HCT116 (cell line): Measurements from ENCODE around the gene PCSK6. TPM values are rescaled to one million over a fixed set of nuclear protein-coding genes. Genes with fewer than 3 reads are reported as not detected.

Experiments used
- ATAC-seq: fragments of 200-7000 bp; cut with Tn5 transposase; 2 replicates; pipeline ENCODE4 v1.9.1; 2020; ENCODE audit warnings: mild to moderate bottlenecking, moderate library complexity
- BruUV-seq: library from RNA; stranded (reverse); fragments of 400-500 nt; replicated peaks from 2 replicates; lab custom pipeline; 2021; lab: Mats Ljungman, UMichigan
- CTCF ChIA-PET: fragments of 300-600 bp; sonication (Branson Sonifier 250); formaldehyde crosslinking; loops from one replicate; lab custom pipeline; 2021; ENCODE audit warnings: antibody characterized with exemption; lab: Charles Lee
- POLR2A ChIA-PET: fragments of 300-600, 350-600 bp; sonication (Branson Sonifier 250); formaldehyde crosslinking; loops from one replicate; lab custom pipeline; 2021; ENCODE audit warnings: antibody characterized with exemption; lab: Charles Lee
- RAD21 ChIA-PET, 2 experiments: fragments of 300-600 bp; sonication (Branson Sonifier 250); formaldehyde crosslinking; loops; one replicate each; lab custom pipeline; 2023; ENCODE audit warnings: low total read pairs in 2 of 2; ENCODE audit not compliant: uncharacterized antibody in 2 of 2, unreplicated experiment in 2 of 2, low non-redundant PET in 1 of 2; lab: Charles Lee
- DNase-seq: peaks from one replicate; pipeline ENCODE4 v3.0.0-alpha.2; 2010; ENCODE audit warnings: low read depth, low spot score
- H2AFZ ChIP-seq: fragments of 200-600 bp; shearing (Covaris generic), sonication (generic); 2 replicates; pipeline ENCODE4 v1.6.1; 2017; ENCODE audit warnings: low read depth, mixed run types, mixed read lengths, antibody characterized with exemption, low read length; ENCODE audit not compliant: poor library complexity, severe bottlenecking
- H3K27ac ChIP-seq: 2 replicates; pipeline ENCODE4 v1.5.1; 2012; ENCODE audit warnings: low read depth, low read length
- H3K27me3 ChIP-seq: fragments of 200-600 bp; sonication (generic); 2 replicates; pipeline ENCODE4 v1.6.1; 2016; ENCODE audit warnings: mixed run types, low read length, mixed read lengths; ENCODE audit not compliant: insufficient read depth
- H3K36me3 ChIP-seq, 2 experiments: fragments of 200-500 bp in 1 of 2; fragments of 200-600 bp in 1 of 2; sonication (Bioruptor generic) in 1 of 2; sonication (generic) in 1 of 2; 2 replicates each; pipeline versions ENCODE4 v1.5.1 to v1.6.1; 2014 to 2016; ENCODE audit warnings: low read length in 2 of 2, inconsistent platforms in 1 of 2, mixed read lengths in 1 of 2, mixed run types in 1 of 2; ENCODE audit not compliant: insufficient read depth in 2 of 2, control insufficient read depth in 1 of 2
- H3K4me1 ChIP-seq, 2 experiments: fragments of 200-600 bp in 1 of 2; sonication (generic) in 1 of 2; 2 replicates each; pipeline versions ENCODE4 v1.5.1 to v1.6.1; 2012 to 2017; ENCODE audit warnings: low read length in 2 of 2, inconsistent platforms in 1 of 2, mild to moderate bottlenecking in 1 of 2, mixed read lengths in 1 of 2, mixed run types in 1 of 2, moderate library complexity in 1 of 2; ENCODE audit not compliant: insufficient read depth in 2 of 2, control insufficient read depth in 1 of 2
- H3K4me2 ChIP-seq: fragments of 200-600 bp; sonication (generic); 2 replicates; pipeline ENCODE4 v1.6.1; 2017; ENCODE audit warnings: mixed run types, low read length, mixed read lengths
- H3K4me3 ChIP-seq, 2 experiments: fragments of 200-600 bp in 1 of 2; sonication (generic) in 1 of 2; replicated peaks in 1 of 2; 2 replicates each; pipeline ENCODE4 v1.5.1; 2011 to 2016; ENCODE audit warnings: low read length in 2 of 2, control low read depth in 1 of 2, low read depth in 1 of 2, mild to moderate bottlenecking in 1 of 2, mixed read lengths in 1 of 2, mixed run types in 1 of 2
- H3K79me2 ChIP-seq: fragments of 200-600 bp; sonication (generic); 2 replicates; pipeline ENCODE4 v1.6.1; 2017; ENCODE audit warnings: mild to moderate bottlenecking, mixed run types, low read length, moderate library complexity, mixed read lengths; ENCODE audit not compliant: insufficient read depth
- H3K9ac ChIP-seq: fragments of 200-600 bp; sonication (generic); 2 replicates; pipeline ENCODE4 v1.6.1; 2016; ENCODE audit warnings: low read length, mixed read lengths
- H3K9me2 ChIP-seq: fragments of 200-600 bp; sonication (generic), shearing (Covaris generic); 2 replicates; pipeline ENCODE4 v1.6.1; 2017; ENCODE audit warnings: mixed run types, mild to moderate bottlenecking, moderate library complexity; ENCODE audit not compliant: insufficient read depth
- H3K9me3 ChIP-seq, 2 experiments: fragments of 200-500 bp in 1 of 2; fragments of 200-600 bp in 1 of 2; sonication (Bioruptor generic) in 1 of 2; sonication (generic) in 1 of 2; 2 replicates each; pipeline ENCODE4 v1.6.1; 2014 to 2017; ENCODE audit warnings: low read length in 2 of 2, mixed read lengths in 2 of 2, inconsistent platforms in 1 of 2, low read depth in 1 of 2, mild to moderate bottlenecking in 1 of 2, mixed run types in 1 of 2, moderate library complexity in 1 of 2; ENCODE audit not compliant: control insufficient read depth in 1 of 2, insufficient read depth in 1 of 2
- H4K20me1 ChIP-seq: fragments of 200-600 bp; sonication (generic), shearing (Covaris generic); 2 replicates; pipeline ENCODE4 v1.6.1; 2017; ENCODE audit warnings: mixed run types, mild to moderate bottlenecking, moderate library complexity; ENCODE audit not compliant: insufficient read depth
- CBX3 ChIP-seq: IDR thresholded peaks from 2 replicates; pipeline ENCODE4 v1.6.1; 2012; ENCODE audit warnings: low read depth
- ELF1 ChIP-seq: IDR thresholded peaks from 2 replicates; pipeline ENCODE4 v1.6.1; 2012; ENCODE audit warnings: low read depth, borderline replicate concordance
- EZH2 ChIP-seq: fragments of 200-600 bp; sonication (generic); IDR thresholded peaks from 2 replicates; pipeline ENCODE4 v1.6.1; 2017; ENCODE audit warnings: antibody characterized with exemption, mixed run types
- SP1 ChIP-seq: IDR thresholded peaks from 2 replicates; pipeline ENCODE4 v1.6.1; 2012; ENCODE audit warnings: low read depth
- TCF7L2 ChIP-seq: IDR thresholded peaks from 2 replicates; pipeline ENCODE4 v1.7.0; 2011; ENCODE audit warnings: borderline replicate concordance, inconsistent platforms; ENCODE audit not compliant: insufficient read depth, insufficient read length; ENCODE audit errors: extremely low read depth
- YY1 ChIP-seq: IDR thresholded peaks from 2 replicates; pipeline ENCODE4 v1.6.1; 2011; ENCODE audit warnings: low read length, low read depth, moderate library complexity, mild to moderate bottlenecking; ENCODE audit not compliant: insufficient replicate concordance; ENCODE audit errors: extremely low read depth
- intact Hi-C: fragments of 100-400 bp; cut with micrococcal nuclease; formaldehyde crosslinking; loops from 2 replicates; pipeline ENCODE4 v1.10.0; 2022
- total RNA-seq: library from RNA; stranded (reverse); gene quantifications from one replicate; pipeline ENCODE4 v1.2.1, GENCODE V29; 2021; ENCODE audit not compliant: unreplicated experiment

Gene PCSK6
- total RNA-seq, 1 experiment from 2014 or later = 13.5 TPM

GRCh38 chr15:101370330-101371024 is 119.0 kb downstream of the PCSK6 start (continued):
- no peak for TF ChIP-seq YY1
- TF ChIP-seq ELF1 = no peak
- no peak for TF ChIP-seq SP1
- no peak for TF ChIP-seq EZH2
- TF ChIP-seq CBX3 = no peak

GRCh38 chr15:101369676-101370075 is 119.8 kb downstream of the PCSK6 start:
- CTCF ChIA-PET = no interaction called here
- no peak overlapping the region for H3K4me3 ChIP-seq
- H3K9ac ChIP-seq = no peak overlapping the region
- intact Hi-C loops = no loop called here
- RAD21 ChIA-PET = no interaction called here
- H3K27ac ChIP-seq = no peak overlapping the region
- H3K79me2 ChIP-seq = no peaks in the 10 kb centered on the region
- ATAC-seq (no peak), DNase-seq (no peak)
- TF ChIP-seq EZH2 (no peak), YY1 (no peak), TCF7L2 (no peak), CBX3 (no peak), SP1 (no peak)
- no peaks in the 10 kb centered on the region for H3K9me2 ChIP-seq
- no peak overlapping the region for H2AFZ ChIP-seq
- no peaks in the 10 kb centered on the region for H3K36me3 ChIP-seq
- no peaks in the 10 kb centered on the region for H3K27me3 ChIP-seq
- H4K20me1 ChIP-seq = no peaks in the 10 kb centered on the region
- H3K4me1 ChIP-seq = no peaks in the 10 kb centered on the region
- H3K4me2 ChIP-seq = no peak overlapping the region
- H3K9me3 ChIP-seq = no peaks in the 10 kb centered on the region
- no TSS peak for BruUV-seq
- POLR2A ChIA-PET = no interaction called here
